Ishikawa (cell line): ENCODE measurements around the gene SORD.

Experiments
- MAX ChIP-seq: IDR thresholded peaks from 2 replicates; pipeline ENCODE4 v1.6.1; 2012
- REST ChIP-seq: IDR thresholded peaks from 2 replicates; pipeline ENCODE4 v1.6.1; 2012; ENCODE audit warnings: low read depth, mild to moderate bottlenecking
- TCF12 ChIP-seq: IDR thresholded peaks from 2 replicates; pipeline ENCODE4 v1.6.1; 2012; ENCODE audit warnings: low read depth
- TEAD4 ChIP-seq: IDR thresholded peaks from 2 replicates; pipeline ENCODE4 v1.6.1; 2012
- USF1 ChIP-seq: IDR thresholded peaks from 2 replicates; pipeline ENCODE4 v1.6.1; 2012

GRCh38 chr15:45048794-45049631 lies 26.0 kb downstream of the SORD start:
- TF ChIP-seq TEAD4 (no peak), USF1 (no peak), TCF12 (no peak), MAX (no peak), REST (no peak)
